NCI-H1048 (cell line): Measurements from ENCODE around the gene TEX35.
"Not testable (repeated sequence)": the region's sequence is repeated elsewhere in the genome, so short reads cannot be mapped to it uniquely, and the experiment has no call there.

Source experiments
- DNase-seq: peaks from one replicate; lab custom pipeline; 2025; lab: John Stamatoyannopoulos, UW

The TEX35 gene

GRCh38 chr1:178495158-178495557, 17.8 kb upstream of the TEX35 start:
- no peak for DNase-seq

GRCh38 chr1:178495741-178496409, 17.0 kb upstream of the TEX35 start:
- DNase-seq: no peak

- no peak for DNase-seq
Observed at GRCh38 chr1:178496410-178497135, 16.3 kb upstream of the TEX35 start, which contains the start of gene CLEC20A. Gene CLEC20A (minus strand): TSS chr1:178496964. CDS start chr1:178496939, 25 bp downstream.

GRCh38 chr1:178497903-178498478, 14.9 kb upstream of the TEX35 start:
- DNase-seq: no peak

GRCh38 chr1:178498896-178499675, 13.8 kb upstream of the TEX35 start:
- no peak for DNase-seq

GRCh38 chr1:178500091-178500770, 12.7 kb upstream of the TEX35 start:
- no peak for DNase-seq

GRCh38 chr1:178500936-178501554, 11.9 kb upstream of the TEX35 start:
- no peak for DNase-seq

GRCh38 chr1:178501705-178502329, 11.1 kb upstream of the TEX35 start:
- DNase-seq: peak; percentile 80

GRCh38 chr1:178502330-178502714, 10.6 kb upstream of the TEX35 start:
- no peak for DNase-seq

GRCh38 chr1:178502856-178503255, 10.1 kb upstream of the TEX35 start:
- DNase-seq: no peak

- not testable (repeated sequence) for DNase-seq
Observed at GRCh38 chr1:178503316-178503715, 9.6 kb upstream of the TEX35 start.

GRCh38 chr1:178503849-178504248, 9.1 kb upstream of the TEX35 start:
- DNase-seq: no peak

GRCh38 chr1:178504286-178504685, 8.6 kb upstream of the TEX35 start:
- no peak for DNase-seq

GRCh38 chr1:178506177-178506576, 6.7 kb upstream of the TEX35 start:
- DNase-seq: no peak

GRCh38 chr1:178506669-178507068, 6.2 kb upstream of the TEX35 start:
- DNase-seq: no peak

GRCh38 chr1:178509414-178510007, 3.4 kb upstream of the TEX35 start:
- DNase-seq: no peak

GRCh38 chr1:178510155-178510554, 2.8 kb upstream of the TEX35 start:
- no peak for DNase-seq

GRCh38 chr1:178513278-178513983, 522 bp downstream of the TEX35 start:
- DNase-seq: no peak

GRCh38 chr1:178516110-178516509, 3.2 kb downstream of the TEX35 start:
- DNase-seq: no peak

GRCh38 chr1:178518894-178519293, 6.0 kb downstream of the TEX35 start:
- no peak for DNase-seq
